ENCODE results near the gene DSC2. TPM values are rescaled to one million over a fixed set of nuclear protein-coding genes. Genes with fewer than 3 reads are reported as not detected.

Gene DSC2
- total RNA-seq, 1 donor from 2014 or later: not detected

GRCh38 chr18:31116853-31117595 lies 14.8 kb upstream of the DSC2 start:
- ATAC-seq (ENCODE audit: low read depth): no peak
- POLR2A ChIA-PET: no interaction called here
- intact Hi-C loops (cut with micrococcal nuclease): no loop called here

GRCh38 chr18:31112804-31113203 lies 10.6 kb upstream of the DSC2 start:
- no peaks in the 10 kb centered on the region for H3K9me3 Mint-ChIP-seq
- POLR2A ChIA-PET: no interaction called here

More at GRCh38 chr18:31116853-31117595, 14.8 kb upstream of the DSC2 start:
- Mint-ChIP-seq H3K4me3 (no peak overlapping the region), H3K9me3 (no peaks in the 10 kb centered on the region), H3K4me1 (no peaks in the 10 kb centered on the region), H3K27ac (no peak overlapping the region), H3K27me3 (no peaks in the 10 kb centered on the region), H3K36me3 (ENCODE audit: low read depth) (no peaks in the 10 kb centered on the region)
- CTCF ChIA-PET: no interaction called here
- no peak for DNase-seq
- TF ChIP-seq, protein P1, sequence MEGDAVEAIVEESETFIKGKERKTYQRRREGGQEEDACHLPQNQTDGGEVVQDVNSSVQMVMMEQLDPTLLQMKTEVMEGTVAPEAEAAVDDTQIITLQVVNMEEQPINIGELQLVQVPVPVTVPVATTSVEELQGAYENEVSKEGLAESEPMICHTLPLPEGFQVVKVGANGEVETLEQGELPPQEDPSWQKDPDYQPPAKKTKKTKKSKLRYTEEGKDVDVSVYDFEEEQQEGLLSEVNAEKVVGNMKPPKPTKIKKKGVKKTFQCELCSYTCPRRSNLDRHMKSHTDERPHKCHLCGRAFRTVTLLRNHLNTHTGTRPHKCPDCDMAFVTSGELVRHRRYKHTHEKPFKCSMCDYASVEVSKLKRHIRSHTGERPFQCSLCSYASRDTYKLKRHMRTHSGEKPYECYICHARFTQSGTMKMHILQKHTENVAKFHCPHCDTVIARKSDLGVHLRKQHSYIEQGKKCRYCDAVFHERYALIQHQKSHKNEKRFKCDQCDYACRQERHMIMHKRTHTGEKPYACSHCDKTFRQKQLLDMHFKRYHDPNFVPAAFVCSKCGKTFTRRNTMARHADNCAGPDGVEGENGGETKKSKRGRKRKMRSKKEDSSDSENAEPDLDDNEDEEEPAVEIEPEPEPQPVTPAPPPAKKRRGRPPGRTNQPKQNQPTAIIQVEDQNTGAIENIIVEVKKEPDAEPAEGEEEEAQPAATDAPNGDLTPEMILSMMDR (IDR thresholded peaks at IDR 0.05): no peak

DNA sequence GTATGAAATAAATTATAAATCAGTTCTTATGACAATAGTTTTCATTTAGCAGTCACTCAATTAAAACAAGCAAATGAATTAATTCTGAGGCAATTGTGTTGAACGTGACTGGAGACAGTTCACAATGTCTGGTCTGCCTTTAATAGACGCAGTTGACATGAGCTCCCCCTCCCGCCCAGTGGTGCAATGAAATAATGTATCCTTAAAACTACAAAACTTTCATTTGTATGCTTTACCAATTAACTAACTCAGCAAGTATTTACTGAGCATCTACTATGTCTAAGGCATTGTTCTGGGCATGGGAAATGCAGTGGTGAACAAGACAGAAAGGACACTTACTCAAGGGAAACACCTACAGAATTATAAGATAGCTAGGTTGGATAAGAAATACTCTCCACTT lies 3.5 kb upstream of the DSC2 start:
- CTCF ChIA-PET: no interaction called here
- intact Hi-C loops (cut with micrococcal nuclease): loop anchor here (10.0 kb wide), 1 partner anchor 61 kb away; the partner anchor contains the start of gene DSC3
- Mint-ChIP-seq H3K27ac (no peak overlapping the region), H3K36me3 (ENCODE audit: low read depth) (no peaks in the 10 kb centered on the region), H3K4me1 (no peaks in the 10 kb centered on the region), H3K4me3 (no peak overlapping the region), H3K9me3 (no peaks in the 10 kb centered on the region), H3K27me3 (no peaks in the 10 kb centered on the region)
- POLR2A ChIA-PET: no interaction called here
- DNase-seq (no peak), ATAC-seq (ENCODE audit: low read depth) (no peak)
- TF ChIP-seq, protein P1 (IDR thresholded peaks at IDR 0.05): no peak

More at GRCh38 chr18:31112804-31113203, 10.6 kb upstream of the DSC2 start:
- H3K36me3 Mint-ChIP-seq (ENCODE audit: low read depth): no peaks in the 10 kb centered on the region
- H3K4me1 Mint-ChIP-seq: no peaks in the 10 kb centered on the region
- H3K4me3 Mint-ChIP-seq: no peak overlapping the region
- TF ChIP-seq, protein P1 (IDR thresholded peaks at IDR 0.05): no peak
- CTCF ChIA-PET: no interaction called here
- intact Hi-C loops (cut with micrococcal nuclease): no loop called here
- DNase-seq (no peak), ATAC-seq (ENCODE audit: low read depth) (no peak)
- no peak overlapping the region for H3K27ac Mint-ChIP-seq
- H3K27me3 Mint-ChIP-seq: no peaks in the 10 kb centered on the region

DNA sequence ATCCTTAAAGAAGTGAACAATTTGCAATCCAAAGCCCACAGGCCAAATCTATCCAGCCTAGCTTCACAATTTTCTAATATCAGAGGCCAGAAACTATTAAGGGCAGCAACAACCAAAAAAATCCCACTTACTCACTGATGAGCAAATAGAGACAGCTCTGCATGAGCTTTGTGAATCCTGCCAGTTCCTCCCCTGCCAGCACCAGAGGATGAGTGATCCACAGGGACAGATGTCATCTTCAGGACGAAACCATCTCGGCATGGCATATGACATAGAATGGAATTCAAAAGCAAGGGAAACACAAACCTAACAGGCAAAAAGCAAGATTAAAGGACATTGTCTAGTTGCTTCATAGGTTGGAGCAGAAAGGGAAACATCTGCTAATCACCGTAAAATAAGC lies 2.2 kb upstream of the DSC2 start:
- Mint-ChIP-seq H3K4me1 (no peaks in the 10 kb centered on the region), H3K4me3 (no peak overlapping the region), H3K27me3 (peaks cover 5% of the 10 kb centered on the region), H3K27ac (no peak overlapping the region), H3K9me3 (no peaks in the 10 kb centered on the region), H3K36me3 (ENCODE audit: low read depth) (no peaks in the 10 kb centered on the region)
- intact Hi-C loops (cut with micrococcal nuclease): loop anchor here (10.0 kb wide), 1 partner anchor 60 kb away; the partner anchor contains the start of gene DSC3
- ChIA-PET POLR2A (no interaction called here), CTCF (no interaction called here)
- no peak for DNase-seq
- no peak for ATAC-seq (ENCODE audit: low read depth)
- TF ChIP-seq, protein P1 (IDR thresholded peaks at IDR 0.05): no peak

DNA sequence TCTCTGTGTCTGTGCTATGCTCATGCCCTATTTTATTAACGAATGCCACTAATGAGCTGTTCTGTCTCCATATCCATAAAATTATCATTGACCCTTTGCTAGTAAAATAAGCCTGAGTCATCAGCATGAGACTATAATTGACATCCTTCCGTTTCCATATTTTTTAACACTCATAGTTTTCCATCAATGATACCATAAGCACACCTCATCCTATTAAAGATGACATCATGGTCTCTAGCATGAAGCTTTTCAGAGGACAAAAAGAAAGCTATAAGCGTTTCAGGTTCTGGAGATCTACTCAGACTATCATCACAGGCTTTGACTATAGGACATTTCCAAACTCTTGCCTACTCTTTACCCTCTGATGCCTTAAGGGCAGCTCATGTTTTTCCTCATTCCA lies 1.2 kb upstream of the DSC2 start:
- DNase-seq (no peak), ATAC-seq (ENCODE audit: low read depth) (no peak)
- H3K4me1 Mint-ChIP-seq: no peaks in the 10 kb centered on the region
- CTCF ChIA-PET: no interaction called here
- intact Hi-C loops (cut with micrococcal nuclease): loop anchor here (10.0 kb wide), 1 partner anchor 59 kb away; the partner anchor contains the start of gene DSC3
- peaks cover 7% of the 10 kb centered on the region for H3K27me3 Mint-ChIP-seq
- POLR2A ChIA-PET: no interaction called here
- no peaks in the 10 kb centered on the region for H3K9me3 Mint-ChIP-seq
- no peaks in the 10 kb centered on the region for H3K36me3 Mint-ChIP-seq (ENCODE audit: low read depth)
- H3K27ac Mint-ChIP-seq: no peak overlapping the region
- TF ChIP-seq, protein P1 (IDR thresholded peaks at IDR 0.05): no peak
- no peak overlapping the region for H3K4me3 Mint-ChIP-seq
